Epithelial cell of prostate (primary cell): ENCODE results near the gene SPATA20.

Source experiments
- DNase-seq: peaks from one replicate; pipeline ENCODE4 v3.0.0-alpha.2; 2011; ENCODE audit warnings: low read depth, low spot score
- H3K27ac ChIP-seq: fragments of 450-650 bp; 2 replicates; pipeline ENCODE4 v1.5.1; 2017; ENCODE audit warnings: mild to moderate bottlenecking

SPATA20 gene

GRCh38 chr17:50519141-50519834 lies 27.7 kb upstream of the SPATA20 start:
- H3K27ac ChIP-seq, result peak overlapping the region; percentile 85
- DNase-seq, result no peak

GRCh38 chr17:50520483-50520882 lies 26.5 kb upstream of the SPATA20 start:
- no peak for DNase-seq
- peak overlapping the region; percentile 85 for H3K27ac ChIP-seq

- no peak overlapping the region for H3K27ac ChIP-seq
- no peak for DNase-seq
Measured at GRCh38 chr17:50521514-50521913, 25.5 kb upstream of the SPATA20 start.

GRCh38 chr17:50522766-50523165 lies 24.2 kb upstream of the SPATA20 start:
- no peak for DNase-seq
- H3K27ac ChIP-seq, result peak overlapping the region; percentile 23

- no peak for DNase-seq
- peak overlapping the region; percentile 23 for H3K27ac ChIP-seq
Measured at GRCh38 chr17:50523208-50523607, 23.8 kb upstream of the SPATA20 start.

- DNase-seq, result no peak
Measured at GRCh38 chr17:50524838-50525237, 22.1 kb upstream of the SPATA20 start.

GRCh38 chr17:50527155-50527762 lies 19.7 kb upstream of the SPATA20 start:
- no peak overlapping the region for H3K27ac ChIP-seq
- no peak for DNase-seq

More at GRCh38 chr17:50524838-50525237, 22.1 kb upstream of the SPATA20 start:
- no peak overlapping the region for H3K27ac ChIP-seq

- DNase-seq, result no peak
- no peak overlapping the region for H3K27ac ChIP-seq
Measured at GRCh38 chr17:50527949-50528474, 19.0 kb upstream of the SPATA20 start.

GRCh38 chr17:50529849-50530248 lies 17.1 kb upstream of the SPATA20 start:
- DNase-seq, result no peak
- no peak overlapping the region for H3K27ac ChIP-seq

- H3K27ac ChIP-seq, result no peak overlapping the region
- no peak for DNase-seq
Measured at GRCh38 chr17:50531428-50532025, 15.4 kb upstream of the SPATA20 start.

- H3K27ac ChIP-seq, result peak within 1 kb of the TSS; percentile 80
- no peak for DNase-seq
Measured at GRCh38 chr17:50532452-50533024, 14.4 kb upstream of the SPATA20 start, which contains the start of gene EPN3. Gene EPN3, plus strand, starts transcription at chr17:50532735. Its CDS starts 3,822 bp downstream, at chr17:50536557.

- no peak for DNase-seq
Measured at GRCh38 chr17:50533185-50533584, 13.8 kb upstream of the SPATA20 start.

GRCh38 chr17:50533720-50534148 lies 13.2 kb upstream of the SPATA20 start:
- DNase-seq, result no peak
- H3K27ac ChIP-seq, result peak overlapping the region; percentile 80

More at GRCh38 chr17:50533185-50533584, 13.8 kb upstream of the SPATA20 start:
- peak overlapping the region; percentile 80 for H3K27ac ChIP-seq

- no peak for DNase-seq
- H3K27ac ChIP-seq, result peak overlapping the region; percentile 80
Measured at GRCh38 chr17:50534222-50534978, 12.6 kb upstream of the SPATA20 start.

- no peak for DNase-seq
- H3K27ac ChIP-seq, result peak overlapping the region; percentile 80
Measured at GRCh38 chr17:50534979-50535326, 12.0 kb upstream of the SPATA20 start.

- no peak for DNase-seq
- no peak overlapping the region for H3K27ac ChIP-seq
Measured at GRCh38 chr17:50535407-50535806, 11.6 kb upstream of the SPATA20 start.

- DNase-seq, result no peak
- no peak overlapping the region for H3K27ac ChIP-seq
Measured at GRCh38 chr17:50536683-50537646, 10.0 kb upstream of the SPATA20 start.

GRCh38 chr17:50537721-50538548 lies 9.0 kb upstream of the SPATA20 start:
- H3K27ac ChIP-seq, result no peak overlapping the region
- no peak for DNase-seq
